Measurements from ENCODE around the gene KRTAP5-9. TPM values are rescaled to one million over a fixed set of nuclear protein-coding genes. Genes with fewer than 3 reads are reported as not detected.

Gene KRTAP5-9
- total RNA-seq, 6 donors from 2014 or later = 0.24 to 0.26 TPM; not detected in 4

GRCh38 chr11:71548716-71549151, 514 bp downstream of the KRTAP5-9 start:
- peak in 1 of 2 donors; percentile 67 for DNase-seq
- Histone ChIP-seq H3K4me3 (no peak overlapping the region), H3K4me1 (no peaks in the 10 kb centered on the region), H3K9me3 (no peaks in the 10 kb centered on the region), H3K36me3 (no peaks in the 10 kb centered on the region), H3K27me3 (no peaks in the 10 kb centered on the region), H3K27ac (no peak overlapping the region)
- no peak for TF ChIP-seq EP300 (IDR thresholded peaks at IDR 0.05)
- TF ChIP-seq, protein P1, sequence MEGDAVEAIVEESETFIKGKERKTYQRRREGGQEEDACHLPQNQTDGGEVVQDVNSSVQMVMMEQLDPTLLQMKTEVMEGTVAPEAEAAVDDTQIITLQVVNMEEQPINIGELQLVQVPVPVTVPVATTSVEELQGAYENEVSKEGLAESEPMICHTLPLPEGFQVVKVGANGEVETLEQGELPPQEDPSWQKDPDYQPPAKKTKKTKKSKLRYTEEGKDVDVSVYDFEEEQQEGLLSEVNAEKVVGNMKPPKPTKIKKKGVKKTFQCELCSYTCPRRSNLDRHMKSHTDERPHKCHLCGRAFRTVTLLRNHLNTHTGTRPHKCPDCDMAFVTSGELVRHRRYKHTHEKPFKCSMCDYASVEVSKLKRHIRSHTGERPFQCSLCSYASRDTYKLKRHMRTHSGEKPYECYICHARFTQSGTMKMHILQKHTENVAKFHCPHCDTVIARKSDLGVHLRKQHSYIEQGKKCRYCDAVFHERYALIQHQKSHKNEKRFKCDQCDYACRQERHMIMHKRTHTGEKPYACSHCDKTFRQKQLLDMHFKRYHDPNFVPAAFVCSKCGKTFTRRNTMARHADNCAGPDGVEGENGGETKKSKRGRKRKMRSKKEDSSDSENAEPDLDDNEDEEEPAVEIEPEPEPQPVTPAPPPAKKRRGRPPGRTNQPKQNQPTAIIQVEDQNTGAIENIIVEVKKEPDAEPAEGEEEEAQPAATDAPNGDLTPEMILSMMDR (IDR thresholded peaks at IDR 0.05) = no peak
- TF ChIP-seq POLR2A (IDR thresholded peaks at IDR 0.05) = no peak
- no peak for TF ChIP-seq POLR2AphosphoS5 (IDR thresholded peaks at IDR 0.05)
- ATAC-seq (ENCODE audit: low FRiP score in 2 of 2) = no peak
- 46% methylated on average over 5 of the region's 5 CpGs; no CpG with 5 or more reads in 1 of the 2 donors for WGBS, 2 donors

DNA sequence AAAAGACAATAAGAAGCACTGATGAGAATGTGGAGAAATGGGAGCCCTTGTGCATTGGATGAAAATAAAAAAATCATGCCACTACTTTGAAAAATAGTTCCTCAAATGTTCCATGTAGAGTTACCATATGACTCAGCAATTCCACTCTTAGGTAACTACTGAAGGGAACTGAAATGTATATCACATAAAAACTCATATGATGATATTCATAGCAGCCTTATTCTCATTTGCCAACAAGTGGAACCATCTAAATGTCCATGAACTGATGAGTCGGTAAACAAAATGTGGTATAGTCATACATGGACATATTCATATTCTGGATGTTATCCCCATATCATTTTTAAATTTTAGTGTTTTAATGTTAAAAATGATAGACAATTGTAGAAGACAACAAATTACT, 3.5 kb downstream of the KRTAP5-9 start:
- H3K27me3 ChIP-seq = no peaks in the 10 kb centered on the region
- TF ChIP-seq POLR2A (IDR thresholded peaks at IDR 0.05) (no peak), POLR2AphosphoS5 (IDR thresholded peaks at IDR 0.05) (no peak), EP300 (IDR thresholded peaks at IDR 0.05) (no peak)
- TF ChIP-seq, protein P1 (IDR thresholded peaks at IDR 0.05) = no peak
- no peak for ATAC-seq (ENCODE audit: low FRiP score in 2 of 2)
- 84 to 100% methylated on average over 1 of the region's 1 CpG for WGBS, 2 donors
- no peak overlapping the region for H3K27ac ChIP-seq
- no peak for DNase-seq
- no peaks in the 10 kb centered on the region for H3K9me3 ChIP-seq
- H3K4me1 ChIP-seq = no peaks in the 10 kb centered on the region
- no peaks in the 10 kb centered on the region for H3K36me3 ChIP-seq
- H3K4me3 ChIP-seq = no peak overlapping the region

GRCh38 chr11:71554996-71555395, 6.8 kb downstream of the KRTAP5-9 start:
- DNase-seq = no peak
- H3K9me3 ChIP-seq = no peaks in the 10 kb centered on the region

DNA sequence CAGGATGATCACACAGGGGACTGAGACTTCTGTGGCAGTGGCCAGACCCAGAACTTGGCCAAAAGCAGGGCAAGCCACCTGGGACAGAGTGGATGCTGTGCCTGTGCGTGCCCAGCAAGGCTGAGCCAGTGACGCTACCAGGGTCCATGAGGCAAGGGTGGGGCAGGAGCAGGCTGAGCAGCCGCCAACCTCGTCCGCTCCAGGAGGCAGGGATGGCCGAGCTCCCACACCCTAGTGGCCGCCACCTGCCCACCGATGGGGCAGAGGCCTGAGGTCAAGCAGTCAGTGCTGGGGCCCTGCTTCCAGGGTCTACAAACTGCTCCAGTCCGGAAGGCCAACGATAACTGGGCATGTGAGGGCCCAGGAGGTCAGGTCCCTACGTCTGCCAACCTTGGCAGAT, 7.3 kb downstream of the KRTAP5-9 start:
- no peaks in the 10 kb centered on the region for H3K27me3 ChIP-seq
- peak in 1 of 2 donors; percentile 19 for ATAC-seq (ENCODE audit: low FRiP score in 2 of 2)
- no peaks in the 10 kb centered on the region for H3K36me3 ChIP-seq
- no peaks in the 10 kb centered on the region for H3K9me3 ChIP-seq
- WGBS, 2 donors = 80 to 95% methylated on average over 3 to 6 of the region's 11 CpGs
- no peak for DNase-seq
- no peaks in the 10 kb centered on the region for H3K4me1 ChIP-seq
- H3K27ac ChIP-seq = no peak overlapping the region
- no peak overlapping the region for H3K4me3 ChIP-seq
- TF ChIP-seq, protein P1 (IDR thresholded peaks at IDR 0.05) = no peak
- TF ChIP-seq EP300 (IDR thresholded peaks at IDR 0.05) (no peak), POLR2AphosphoS5 (IDR thresholded peaks at IDR 0.05) (no peak)

More at GRCh38 chr11:71554996-71555395, 6.8 kb downstream of the KRTAP5-9 start:
- TF ChIP-seq, protein P1 (IDR thresholded peaks at IDR 0.05) = no peak
- no peak for TF ChIP-seq POLR2AphosphoS5 (IDR thresholded peaks at IDR 0.05)
- no peak for TF ChIP-seq POLR2A (IDR thresholded peaks at IDR 0.05)
- TF ChIP-seq EP300 (IDR thresholded peaks at IDR 0.05) = no peak
- H3K4me1 ChIP-seq = no peaks in the 10 kb centered on the region
- no peak overlapping the region for H3K27ac ChIP-seq
- H3K27me3 ChIP-seq = no peaks in the 10 kb centered on the region
- no peak overlapping the region for H3K4me3 ChIP-seq
- no peaks in the 10 kb centered on the region for H3K36me3 ChIP-seq
- WGBS, 2 donors = 89% methylated on average over 4 of the region's 6 CpGs; no CpG with 5 or more reads in 1 of the 2 donors
- ATAC-seq (ENCODE audit: low FRiP score in 2 of 2) = peak in 1 of 2 donors; percentile 9

DNA sequence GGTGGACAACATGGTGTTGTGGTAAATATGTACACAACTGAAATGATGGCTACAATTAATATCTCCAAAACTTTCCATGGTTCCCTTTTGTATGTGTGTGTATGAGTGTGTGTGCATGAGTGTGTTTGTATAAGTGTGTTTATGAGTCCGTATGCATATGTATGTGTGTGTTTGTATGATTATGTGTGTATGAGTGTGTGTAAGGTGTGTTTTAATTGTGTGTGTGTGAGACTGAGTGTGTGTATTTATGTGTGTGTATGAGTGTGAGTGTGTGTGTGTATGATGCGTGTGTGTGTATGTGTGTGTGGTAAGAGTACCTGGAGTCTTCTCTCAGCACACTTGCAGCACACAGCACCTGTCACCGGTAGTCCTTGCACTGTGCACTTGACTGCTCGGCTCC, 7.8 kb downstream of the KRTAP5-9 start:
- no peak overlapping the region for H3K27ac ChIP-seq
- DNase-seq = no peak
- no peaks in the 10 kb centered on the region for H3K36me3 ChIP-seq
- H3K9me3 ChIP-seq = no peaks in the 10 kb centered on the region
- no peak overlapping the region for H3K4me3 ChIP-seq
- TF ChIP-seq POLR2A (IDR thresholded peaks at IDR 0.05) (no peak), POLR2AphosphoS5 (IDR thresholded peaks at IDR 0.05) (no peak), EP300 (IDR thresholded peaks at IDR 0.05) (no peak)
- TF ChIP-seq, protein P1 (IDR thresholded peaks at IDR 0.05) = no peak
- WGBS, 2 donors = 84 to 90% methylated on average over 4 of the region's 4 CpGs
- ATAC-seq (ENCODE audit: low FRiP score in 2 of 2) = no peak
- no peaks in the 10 kb centered on the region for H3K4me1 ChIP-seq
- H3K27me3 ChIP-seq = no peaks in the 10 kb centered on the region

All from upper lobe of left lung (tissue), 6 donors.